OCI-LY7 (cell line): ENCODE data around the gene ARF6. TPM values are rescaled to one million over a fixed set of nuclear protein-coding genes. Genes with fewer than 3 reads are reported as not detected.
A peak's percentile ranks its signal among the peaks of the same experiment; 100 is the strongest.

Experiments used
- BruUV-seq: library from RNA; stranded (reverse); fragments of 400-500 nt; replicated peaks from 2 replicates; lab custom pipeline; 2021; lab: Mats Ljungman, UMichigan
- CTCF ChIA-PET: fragments of 300-600 bp; sonication (Branson Sonifier 250); formaldehyde crosslinking; loops from one replicate; lab custom pipeline; 2022; ENCODE audit warnings: antibody characterized with exemption; ENCODE audit not compliant: unreplicated experiment; lab: Charles Lee
- POLR2A ChIA-PET: fragments of 300-600 bp; sonication (Branson Sonifier 250); formaldehyde crosslinking; loops from one replicate; lab custom pipeline; 2022; ENCODE audit warnings: antibody characterized with exemption; lab: Charles Lee
- DNase-seq: peaks from one replicate; pipeline ENCODE4 v3.0.0-alpha.2; 2015; ENCODE audit warnings: low spot score
- H2AFZ ChIP-seq: fragments of 200-600 bp; sonication (generic), shearing (Covaris generic); 2 replicates; pipeline ENCODE4 v1.6.1; 2014; ENCODE audit warnings: mild to moderate bottlenecking, antibody characterized with exemption, low read length, moderate library complexity
- H3K27ac ChIP-seq: fragments of 200-600 bp; sonication (generic); 2 replicates; pipeline ENCODE4 v1.5.1; 2014; ENCODE audit warnings: mixed run types, low read depth, mild to moderate bottlenecking, moderate library complexity, low read length, inconsistent platforms; ENCODE audit not compliant: poor library complexity, severe bottlenecking
- H3K36me3 ChIP-seq: fragments of 200-600 bp; sonication (generic); 2 replicates; pipeline ENCODE4 v1.6.1; 2014; ENCODE audit warnings: mild to moderate bottlenecking, antibody characterized with exemption, low read length, moderate library complexity, mixed read lengths; ENCODE audit not compliant: insufficient read depth
- H3K4me1 ChIP-seq: fragments of 200-600 bp; sonication (generic); 2 replicates; pipeline ENCODE4 v1.5.1; 2014; ENCODE audit warnings: mild to moderate bottlenecking, low read length; ENCODE audit not compliant: insufficient read depth, poor library complexity, severe bottlenecking
- H3K4me2 ChIP-seq: fragments of 200-600 bp; sonication (generic); 2 replicates; pipeline ENCODE4 v1.6.1; 2014; ENCODE audit warnings: mild to moderate bottlenecking, low read length
- H3K4me3 ChIP-seq: fragments of 200-600 bp; sonication (generic); 2 replicates; pipeline ENCODE4 v1.5.1; 2014; ENCODE audit warnings: mild to moderate bottlenecking, low read depth, low read length; ENCODE audit not compliant: poor library complexity, severe bottlenecking
- H3K79me2 ChIP-seq: fragments of 200-600 bp; sonication (generic); 2 replicates; pipeline ENCODE4 v1.6.1; 2016; ENCODE audit warnings: low read depth, mild to moderate bottlenecking, low read length, moderate library complexity, mixed read lengths; ENCODE audit not compliant: insufficient read depth
- H3K9me2 ChIP-seq: fragments of 200-600 bp; sonication (generic); 2 replicates; pipeline ENCODE4 v1.6.1; 2016; ENCODE audit warnings: mild to moderate bottlenecking, low read length, mixed read lengths; ENCODE audit not compliant: insufficient read depth
- H3K9me3 ChIP-seq: fragments of 200-600 bp; sonication (generic); 2 replicates; pipeline ENCODE4 v1.6.1; 2014; ENCODE audit warnings: mild to moderate bottlenecking, mixed run types, low read length, mixed read lengths
- H4K20me1 ChIP-seq: fragments of 200-600 bp; sonication (generic); 2 replicates; pipeline ENCODE4 v1.6.1; 2014; ENCODE audit warnings: mild to moderate bottlenecking, antibody characterized with exemption, low read length, moderate library complexity, mixed read lengths; ENCODE audit not compliant: insufficient read depth
- EZH2phosphoT487 ChIP-seq: fragments of 200-600 bp; sonication (generic); IDR thresholded peaks from 2 replicates; pipeline ENCODE4 v1.6.1; 2018; ENCODE audit warnings: low read depth, borderline replicate concordance, mild to moderate bottlenecking, mixed run types, antibody characterized with exemption, low read length, moderate library complexity, mixed read lengths
- intact Hi-C: fragments of 100-400 bp; cut with micrococcal nuclease; formaldehyde crosslinking; loops from one replicate; pipeline ENCODE4 v1.10.0; 2022; ENCODE audit not compliant: unreplicated experiment
- total RNA-seq, 2 experiments: library from RNA; depleted of rRNA in 1 of 2; stranded (reverse); fragments of >200 nt in 1 of 2; shearing (Covaris generic) in 1 of 2; gene quantifications; 2 replicates each; pipeline ENCODE4 v1.2.3, GENCODE V29; 2014 to 2022
- TF ChIP-seq, protein P1 (sequence below): fragments of 200-600 bp; sonication (generic); conservative IDR thresholded peaks from 2 replicates; pipeline ENCODE4 v1.5.1; 2014; ENCODE audit warnings: mild to moderate bottlenecking, antibody characterized with exemption, low read length, moderate library complexity, mixed read lengths

The ARF6 gene
- total RNA-seq, 2 experiments from 2014 or later, result 47.6 to 69.1 TPM

DNA sequence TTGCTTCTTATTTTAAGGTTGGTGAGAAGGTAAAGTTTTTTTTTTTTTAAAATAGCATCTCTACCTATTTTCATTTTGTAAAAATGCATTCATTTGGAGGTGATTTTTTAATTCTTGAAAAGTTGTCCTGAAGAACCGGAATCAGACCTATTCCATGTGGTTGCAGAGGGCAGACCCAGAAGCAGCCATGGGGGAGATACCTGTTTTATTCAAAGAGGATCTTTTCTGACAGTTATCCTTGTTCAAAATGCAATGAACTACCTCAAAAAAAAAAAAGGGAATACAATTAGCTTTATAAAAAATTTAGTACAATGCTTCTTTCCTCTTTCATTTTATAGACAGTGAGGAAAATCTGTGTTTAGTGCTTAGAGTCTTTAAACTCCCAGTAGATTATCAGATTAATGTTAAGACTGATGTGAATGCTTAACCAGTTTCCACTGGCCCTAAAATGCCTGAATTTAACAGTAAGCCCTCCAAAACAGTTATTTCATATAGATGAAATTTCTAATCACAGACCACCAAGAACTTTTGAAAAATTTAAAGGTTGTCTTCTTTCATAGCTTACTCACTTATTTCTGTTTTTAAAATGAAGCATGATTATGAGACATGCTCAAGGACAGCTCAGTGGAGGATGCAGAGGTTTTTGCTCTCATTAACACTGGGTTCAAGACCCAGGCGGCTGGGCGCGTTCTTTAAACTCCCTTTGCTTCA lies 31.7 kb upstream of the ARF6 start:
- no peaks in the 10 kb centered on the region for H4K20me1 ChIP-seq
- H3K9me3 ChIP-seq, result no peaks in the 10 kb centered on the region
- TF ChIP-seq, protein P1, sequence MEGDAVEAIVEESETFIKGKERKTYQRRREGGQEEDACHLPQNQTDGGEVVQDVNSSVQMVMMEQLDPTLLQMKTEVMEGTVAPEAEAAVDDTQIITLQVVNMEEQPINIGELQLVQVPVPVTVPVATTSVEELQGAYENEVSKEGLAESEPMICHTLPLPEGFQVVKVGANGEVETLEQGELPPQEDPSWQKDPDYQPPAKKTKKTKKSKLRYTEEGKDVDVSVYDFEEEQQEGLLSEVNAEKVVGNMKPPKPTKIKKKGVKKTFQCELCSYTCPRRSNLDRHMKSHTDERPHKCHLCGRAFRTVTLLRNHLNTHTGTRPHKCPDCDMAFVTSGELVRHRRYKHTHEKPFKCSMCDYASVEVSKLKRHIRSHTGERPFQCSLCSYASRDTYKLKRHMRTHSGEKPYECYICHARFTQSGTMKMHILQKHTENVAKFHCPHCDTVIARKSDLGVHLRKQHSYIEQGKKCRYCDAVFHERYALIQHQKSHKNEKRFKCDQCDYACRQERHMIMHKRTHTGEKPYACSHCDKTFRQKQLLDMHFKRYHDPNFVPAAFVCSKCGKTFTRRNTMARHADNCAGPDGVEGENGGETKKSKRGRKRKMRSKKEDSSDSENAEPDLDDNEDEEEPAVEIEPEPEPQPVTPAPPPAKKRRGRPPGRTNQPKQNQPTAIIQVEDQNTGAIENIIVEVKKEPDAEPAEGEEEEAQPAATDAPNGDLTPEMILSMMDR, result no peak
- no peaks in the 10 kb centered on the region for H3K36me3 ChIP-seq
- H3K79me2 ChIP-seq, result peaks cover 8% of the 10 kb centered on the region; the same call in 1 of the 2 replicates
- peak overlapping the region; percentile 75 for H3K4me3 ChIP-seq
- H3K9me2 ChIP-seq, result no peaks in the 10 kb centered on the region
- intact Hi-C loops, result loop anchor here (10.0 kb wide), 1 partner anchor 454 kb away; the partner anchor contains the start of genes DMAC2L and L2HGDH
- ChIA-PET POLR2A (interaction anchor here (0.6 to 7.6 kb wide), 17 partner anchors 8 to 255 kb away, joined by 3 to 71 read pairs (median 5); partner anchors contain the start of genes ARF6, KLHDC2, MGAT2 and NEMF), CTCF (interaction anchor here (0.6 to 3.2 kb wide), 7 partner anchors 8 to 255 kb away, joined by 3 to 20 read pairs (median 4); partner anchors contain the start of genes NEMF and VCPKMT)
- H3K4me1 ChIP-seq, result peaks cover 54% of the 10 kb centered on the region
- peak overlapping the region; percentile 82 for H3K4me2 ChIP-seq
- no peak for DNase-seq
- BruUV-seq, result no TSS peak
- peak overlapping the region; percentile 83 for H3K27ac ChIP-seq
- peak overlapping the region; percentile 99 for H2AFZ ChIP-seq

DNA sequence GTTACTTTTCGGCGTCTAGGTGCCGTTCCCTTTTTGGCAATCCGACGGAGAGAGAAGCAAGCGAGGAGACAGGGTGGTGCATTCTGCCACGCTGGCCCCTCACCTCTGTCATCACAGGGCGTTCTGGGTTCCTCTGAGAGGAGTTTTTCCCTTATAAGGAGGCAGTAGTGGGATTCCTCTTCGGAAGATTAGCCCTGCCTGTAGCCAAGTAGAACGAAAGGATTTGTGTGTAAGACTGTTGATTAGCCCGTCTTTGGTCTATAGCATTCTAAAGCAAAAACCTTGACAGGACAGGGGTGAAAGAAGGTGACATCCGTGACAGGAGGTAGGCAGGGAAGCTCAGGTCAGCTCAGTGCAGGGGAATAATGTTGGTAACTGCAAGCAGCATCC lies 31.2 kb upstream of the ARF6 start:
- intact Hi-C loops, result loop anchor here (1.0 to 10.0 kb wide), 7 partner anchors 31 to 453 kb away; partner anchors contain the start of genes DMAC2L, L2HGDH and SOS2
- H3K79me2 ChIP-seq, result peaks cover 8% of the 10 kb centered on the region; the same call in 1 of the 2 replicates
- H3K9me2 ChIP-seq, result no peaks in the 10 kb centered on the region
- H2AFZ ChIP-seq, result peak overlapping the region; percentile 99
- TF ChIP-seq, protein P1, result no peak
- no peak for TF ChIP-seq EZH2phosphoT487
- H3K9me3 ChIP-seq, result no peaks in the 10 kb centered on the region
- peak overlapping the region; percentile 83 for H3K27ac ChIP-seq
- H3K4me2 ChIP-seq, result peak overlapping the region; percentile 82
- no TSS peak for BruUV-seq
- H3K4me3 ChIP-seq, result peak overlapping the region; percentile 75
- no peaks in the 10 kb centered on the region for H4K20me1 ChIP-seq
- H3K36me3 ChIP-seq, result no peaks in the 10 kb centered on the region
- POLR2A ChIA-PET, result interaction anchor here (0.6 to 7.6 kb wide), 20 partner anchors 9 to 267 kb away, joined by 3 to 71 read pairs (median 5); partner anchors contain the start of genes ARF6, KLHDC2, MGAT2 and NEMF
- peak; percentile 83 for DNase-seq
- CTCF ChIA-PET, result interaction anchor here (0.7 to 3.2 kb wide), 7 partner anchors 8 to 255 kb away, joined by 3 to 20 read pairs (median 3); partner anchors contain the start of genes NEMF and VCPKMT
- peaks cover 54% of the 10 kb centered on the region for H3K4me1 ChIP-seq
